Activated CD8-positive, alpha-beta memory T cell treated with anti-CD3 and anti-CD28 coated beads for 48 hours (primary cell): ENCODE data around the gene ZGLP1.
A peak's percentile ranks its signal among the peaks of the same experiment; 100 is the strongest.

ENCODE experiments used
- DNase-seq, 3 experiments: peaks; one replicate each; pipeline ENCODE4 v3.0.0-alpha.2; 2020; ENCODE audit warnings: low read depth in 2 of 3, low spot score in 2 of 3

Gene ZGLP1

GRCh38 chr19:10295305-10295846 is 14.2 kb downstream of the ZGLP1 start:
- DNase-seq, result no peak

GRCh38 chr19:10294368-10294697 is 15.3 kb downstream of the ZGLP1 start:
- DNase-seq, result no peak

- no peak for DNase-seq
Measured at GRCh38 chr19:10293637-10294367, 15.8 kb downstream of the ZGLP1 start.

- no peak for DNase-seq
Measured at GRCh38 chr19:10292789-10293636, 16.6 kb downstream of the ZGLP1 start.

GRCh38 chr19:10292206-10292788 is 17.3 kb downstream of the ZGLP1 start:
- DNase-seq, result peak in 2 of 3 experiments; percentile 59 to 73

- DNase-seq, result peak in 1 of 3 experiments; percentile 21
Measured at GRCh38 chr19:10291554-10292205, 17.9 kb downstream of the ZGLP1 start.

- peak in 1 of 3 experiments; percentile 27 for DNase-seq
Measured at GRCh38 chr19:10290876-10291553, 18.6 kb downstream of the ZGLP1 start.

GRCh38 chr19:10290357-10290875 is 19.2 kb downstream of the ZGLP1 start:
- no peak for DNase-seq

- DNase-seq, result no peak
Measured at GRCh38 chr19:10289836-10290356, 19.7 kb downstream of the ZGLP1 start, which contains the start of gene ICAM5. TSS of gene ICAM5 (plus strand) at chr19:10289952. CDS start at chr19:10290044, 92 bp downstream.

GRCh38 chr19:10289167-10289835 is 20.3 kb downstream of the ZGLP1 start:
- DNase-seq, result peak in 1 of 3 experiments; percentile 54

- no peak for DNase-seq
Measured at GRCh38 chr19:10288662-10289166, 20.9 kb downstream of the ZGLP1 start.

- no peak for DNase-seq
Measured at GRCh38 chr19:10286803-10287737, 22.5 kb downstream of the ZGLP1 start, which contains the start of gene ICAM4. TSS of gene ICAM4 (plus strand) at chr19:10286955. CDS start at chr19:10287013, 58 bp downstream.

GRCh38 chr19:10285393-10285792 is 24.2 kb downstream of the ZGLP1 start:
- no peak for DNase-seq

- no peak for DNase-seq
Measured at GRCh38 chr19:10284960-10285278, 24.7 kb downstream of the ZGLP1 start.

- DNase-seq, result no peak
Measured at GRCh38 chr19:10284065-10284959, 25.3 kb downstream of the ZGLP1 start.

GRCh38 chr19:10283301-10284064 is 26.1 kb downstream of the ZGLP1 start:
- no peak for DNase-seq
